ENCODE data around the gene DAB2. TPM values are rescaled to one million over a fixed set of nuclear protein-coding genes. Genes with fewer than 3 reads are reported as not detected.

The DAB2 gene
- total RNA-seq, 1 experiment from 2014 or later: 135 TPM

DNA sequence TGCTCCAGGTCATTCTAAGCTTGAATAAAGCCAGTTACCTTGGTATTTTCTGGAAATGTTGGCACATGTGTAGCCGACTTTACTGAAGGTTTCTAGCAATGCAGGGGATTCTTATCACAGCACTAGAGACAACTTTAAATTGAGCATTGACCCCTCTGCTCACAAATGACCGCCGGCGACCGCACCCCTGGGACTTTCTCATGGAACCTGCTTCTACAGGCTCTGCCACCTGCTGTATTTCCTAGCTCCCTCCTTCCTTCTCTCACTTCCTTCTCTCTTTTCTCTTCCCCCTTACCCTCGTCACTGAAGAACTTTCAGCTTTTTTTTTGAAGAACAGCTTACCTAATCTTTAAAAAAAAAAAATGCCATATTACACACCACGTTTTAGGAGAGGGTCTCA, 30.9 kb upstream of the DAB2 start:
- H3K9me3 Mint-ChIP-seq (ENCODE audit: unreplicated experiment): peaks cover 16% of the 10 kb centered on the region
- DNase-seq: no peak
- no peak overlapping the region for H3K4me3 Mint-ChIP-seq (ENCODE audit: unreplicated experiment)
- no peaks in the 10 kb centered on the region for H3K36me3 Mint-ChIP-seq (ENCODE audit: insufficient read depth, unreplicated experiment)
- ChIA-PET CTCF (no interaction called here), POLR2A (interaction anchor here (0.6 kb wide), 1 partner anchor 31 kb away, joined by 3 read pairs; the partner anchor contains the start of gene DAB2)
- Histone ChIP-seq H3K4me3 (ENCODE audit: low read depth, low read length) (no peak overlapping the region), H3K27me3 (replicated peaks; ENCODE audit: control insufficient read depth, insufficient read depth, low read length) (no peaks in the 10 kb centered on the region), H3K4me1 (peaks cover 23% of the 10 kb centered on the region), H3K36me3 (ENCODE audit: control insufficient read depth, insufficient read depth, low read length) (no peaks in the 10 kb centered on the region), H3K9me3 (no peaks in the 10 kb centered on the region)
- BruUV-seq (replicated peaks): no TSS peak
- H3K4me1 Mint-ChIP-seq (ENCODE audit: low read depth, unreplicated experiment): peaks cover 7% of the 10 kb centered on the region
- no peak overlapping the region for H3K27ac Mint-ChIP-seq (ENCODE audit: unreplicated experiment)
- TF ChIP-seq, protein P1, sequence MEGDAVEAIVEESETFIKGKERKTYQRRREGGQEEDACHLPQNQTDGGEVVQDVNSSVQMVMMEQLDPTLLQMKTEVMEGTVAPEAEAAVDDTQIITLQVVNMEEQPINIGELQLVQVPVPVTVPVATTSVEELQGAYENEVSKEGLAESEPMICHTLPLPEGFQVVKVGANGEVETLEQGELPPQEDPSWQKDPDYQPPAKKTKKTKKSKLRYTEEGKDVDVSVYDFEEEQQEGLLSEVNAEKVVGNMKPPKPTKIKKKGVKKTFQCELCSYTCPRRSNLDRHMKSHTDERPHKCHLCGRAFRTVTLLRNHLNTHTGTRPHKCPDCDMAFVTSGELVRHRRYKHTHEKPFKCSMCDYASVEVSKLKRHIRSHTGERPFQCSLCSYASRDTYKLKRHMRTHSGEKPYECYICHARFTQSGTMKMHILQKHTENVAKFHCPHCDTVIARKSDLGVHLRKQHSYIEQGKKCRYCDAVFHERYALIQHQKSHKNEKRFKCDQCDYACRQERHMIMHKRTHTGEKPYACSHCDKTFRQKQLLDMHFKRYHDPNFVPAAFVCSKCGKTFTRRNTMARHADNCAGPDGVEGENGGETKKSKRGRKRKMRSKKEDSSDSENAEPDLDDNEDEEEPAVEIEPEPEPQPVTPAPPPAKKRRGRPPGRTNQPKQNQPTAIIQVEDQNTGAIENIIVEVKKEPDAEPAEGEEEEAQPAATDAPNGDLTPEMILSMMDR (IDR thresholded peaks at IDR 0.05; ENCODE audit: insufficient read depth in 1 of 2, low read depth in 1 of 2, low read length in 1 of 2, severe bottlenecking in 1 of 2, unreplicated experiment in 1 of 2): no peak
- H3K27me3 Mint-ChIP-seq (ENCODE audit: insufficient read depth, unreplicated experiment): no peaks in the 10 kb centered on the region
- intact Hi-C loops (cut with micrococcal nuclease; ENCODE audit: unreplicated experiment): no loop called here

- intact Hi-C loops (cut with micrococcal nuclease; ENCODE audit: unreplicated experiment): no loop called here
- peaks cover 13% of the 10 kb centered on the region for H3K9me3 Mint-ChIP-seq (ENCODE audit: unreplicated experiment)
- no peak overlapping the region for H3K27ac Mint-ChIP-seq (ENCODE audit: unreplicated experiment)
- Histone ChIP-seq H3K4me1 (peaks cover 32% of the 10 kb centered on the region), H3K36me3 (ENCODE audit: control insufficient read depth, insufficient read depth, low read length) (no peaks in the 10 kb centered on the region), H3K4me3 (ENCODE audit: low read depth, low read length) (no peak overlapping the region), H3K27me3 (replicated peaks; ENCODE audit: control insufficient read depth, insufficient read depth, low read length) (no peaks in the 10 kb centered on the region), H3K9me3 (no peaks in the 10 kb centered on the region)
- CTCF ChIA-PET: no interaction called here
- H3K4me1 Mint-ChIP-seq (ENCODE audit: low read depth, unreplicated experiment): peaks cover 7% of the 10 kb centered on the region
- no peaks in the 10 kb centered on the region for H3K36me3 Mint-ChIP-seq (ENCODE audit: insufficient read depth, unreplicated experiment)
- H3K27me3 Mint-ChIP-seq (ENCODE audit: insufficient read depth, unreplicated experiment): no peaks in the 10 kb centered on the region
- no peak for DNase-seq
- BruUV-seq (replicated peaks): no TSS peak
- H3K4me3 Mint-ChIP-seq (ENCODE audit: unreplicated experiment): no peak overlapping the region
- POLR2A ChIA-PET: no interaction called here
- TF ChIP-seq, protein P1 (IDR thresholded peaks at IDR 0.05; ENCODE audit: insufficient read depth in 1 of 2, low read depth in 1 of 2, low read length in 1 of 2, severe bottlenecking in 1 of 2, unreplicated experiment in 1 of 2): no peak
These were observed 28.8 kb upstream of the DAB2 start for GRCh38 chr5:39453606-39454005.

DNA sequence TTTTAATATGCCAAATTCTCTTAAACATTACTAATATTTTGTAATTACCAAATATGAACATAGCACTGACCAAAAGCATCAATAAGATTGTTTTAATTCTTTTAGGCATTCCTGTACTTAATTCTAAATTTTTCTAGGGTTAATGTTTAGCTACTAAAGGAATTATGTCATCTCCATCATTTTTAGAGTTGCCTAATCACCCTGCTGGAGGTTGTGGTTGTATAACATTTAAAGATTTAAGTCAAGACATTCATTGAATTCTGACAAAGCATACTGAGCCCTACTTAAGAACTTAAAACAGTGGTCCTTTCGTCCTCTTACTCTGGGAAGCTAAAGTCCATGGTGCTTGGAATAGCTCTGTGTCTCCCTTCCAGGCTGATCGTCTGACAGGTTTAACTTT, 28.1 kb upstream of the DAB2 start:
- Mint-ChIP-seq H3K27ac (ENCODE audit: unreplicated experiment) (no peak overlapping the region), H3K4me3 (ENCODE audit: unreplicated experiment) (no peak overlapping the region), H3K27me3 (ENCODE audit: insufficient read depth, unreplicated experiment) (no peaks in the 10 kb centered on the region), H3K36me3 (ENCODE audit: insufficient read depth, unreplicated experiment) (no peaks in the 10 kb centered on the region), H3K9me3 (ENCODE audit: unreplicated experiment) (peaks cover 5% of the 10 kb centered on the region), H3K4me1 (ENCODE audit: low read depth, unreplicated experiment) (peaks cover 7% of the 10 kb centered on the region)
- BruUV-seq (replicated peaks): no TSS peak
- CTCF ChIA-PET: interaction anchor here (0.8 kb wide), 1 partner anchor 28 kb away, joined by 3 read pairs; the partner anchor contains the start of gene DAB2
- Histone ChIP-seq H3K27me3 (replicated peaks; ENCODE audit: control insufficient read depth, insufficient read depth, low read length) (no peaks in the 10 kb centered on the region), H3K4me1 (peaks cover 40% of the 10 kb centered on the region), H3K9me3 (no peaks in the 10 kb centered on the region), H3K36me3 (ENCODE audit: control insufficient read depth, insufficient read depth, low read length) (no peaks in the 10 kb centered on the region), H3K4me3 (ENCODE audit: low read depth, low read length) (no peak overlapping the region)
- intact Hi-C loops (cut with micrococcal nuclease; ENCODE audit: unreplicated experiment): no loop called here
- POLR2A ChIA-PET: no interaction called here
- TF ChIP-seq, protein P1 (IDR thresholded peaks at IDR 0.05; ENCODE audit: insufficient read depth in 1 of 2, low read depth in 1 of 2, low read length in 1 of 2, severe bottlenecking in 1 of 2, unreplicated experiment in 1 of 2): no peak
- DNase-seq: no peak
